Uterus (tissue), 4 donors: ENCODE measurements around the gene PITRM1. TPM values are rescaled to one million over a fixed set of nuclear protein-coding genes. Genes with fewer than 3 reads are reported as not detected.

Experiments
- DNase-seq, 2 donors: peaks; one replicate each; pipeline ENCODE4 v3.0.0-alpha.2; 2019 to 2020
- H3K27ac ChIP-seq, 2 donors: fragments of 200-600 bp; sonication (generic); 1 replicate in 1 of 2; 2 replicates in 1 of 2; pipeline ENCODE4 v1.5.1; 2016 to 2018
- H3K27me3 ChIP-seq, 2 donors: fragments of 200-600 bp; sonication (generic); one replicate each; pipeline ENCODE4 v1.5.1; 2018 to 2019; ENCODE audit warnings: control low read depth in 1 of 2
- H3K36me3 ChIP-seq, 2 donors: fragments of 200-600 bp; sonication (generic); one replicate each; pipeline ENCODE4 v1.5.1; 2019; ENCODE audit warnings: control low read depth in 1 of 2
- H3K4me1 ChIP-seq, 2 donors: fragments of 200-600 bp; sonication (generic); one replicate each; pipeline ENCODE4 v1.5.1; 2018 to 2019; ENCODE audit warnings: control low read depth in 1 of 2
- H3K4me3 ChIP-seq, 2 donors: fragments of 200-600 bp; sonication (generic); 1 replicate in 1 of 2; 2 replicates in 1 of 2; pipeline ENCODE4 v1.5.1; 2018 to 2019; ENCODE audit warnings: mild to moderate bottlenecking in 1 of 2
- H3K9me3 ChIP-seq, 2 donors: fragments of 200-600 bp; sonication (generic); one replicate each; pipeline ENCODE4 v1.5.1; 2019; ENCODE audit warnings: control low read depth in 1 of 2
- CTCF ChIP-seq, 4 experiments: fragments of 200-600 bp in 2 of 4; fragments of 450-650 bp in 2 of 4; sonication (generic) in 2 of 4; IDR thresholded peaks; one replicate each; pipeline ENCODE4 v1.5.1; 2016 to 2019; ENCODE audit warnings: antibody characterized with exemption in 4 of 4, mild to moderate bottlenecking in 2 of 4, moderate library complexity in 1 of 4
- POLR2A ChIP-seq, 2 donors: fragments of 450-650 bp; IDR thresholded peaks; one replicate each; pipeline ENCODE4 v1.6.1; 2016; ENCODE audit warnings: antibody characterized with exemption in 2 of 2, mild to moderate bottlenecking in 1 of 2, moderate library complexity in 1 of 2
- intact Hi-C: fragments of 100-400 bp; cut with DNase I; formaldehyde crosslinking; loops from one replicate; pipeline ENCODE4 v1.15.1; 2023; ENCODE audit warnings: low total_unique reads
- total RNA-seq, 4 donors: library from RNA; depleted of rRNA in 3 of 4; stranded (reverse); fragments of >200 nt in 3 of 4; gene quantifications; one replicate each; pipeline versions ENCODE4 v1.1.0 to v1.2.4, GENCODE V29; 2014 to 2023
- donor health status: DM: yes; HTN: yes; CAD: no.

PITRM1 gene
- total RNA-seq, 4 donors from 2014 or later = 37.4 to 100.0 (median 51.4) TPM

- Histone ChIP-seq H3K9me3 (no peaks in the 10 kb centered on the region), H3K27ac (no peak overlapping the region), H3K4me1 (no peaks in the 10 kb centered on the region), H3K4me3 (no peak overlapping the region), H3K36me3 (no peaks in the 10 kb centered on the region), H3K27me3 (no peaks in the 10 kb centered on the region)
- no peak for DNase-seq
- TF ChIP-seq POLR2A (IDR thresholded peaks at IDR 0.05) (no peak), CTCF (IDR thresholded peaks at IDR 0.05) (no peak)
- intact Hi-C loops = no loop called here
Observed at GRCh38 chr10:3103646-3104045, 68.9 kb downstream of the PITRM1 start.

GRCh38 chr10:3102720-3103427 is 69.7 kb downstream of the PITRM1 start:
- no peak for TF ChIP-seq POLR2A (IDR thresholded peaks at IDR 0.05)
- no peak for TF ChIP-seq CTCF (IDR thresholded peaks at IDR 0.05)
- DNase-seq = no peak
- Histone ChIP-seq H3K36me3 (no peaks in the 10 kb centered on the region), H3K27me3 (no peaks in the 10 kb centered on the region), H3K27ac (no peak overlapping the region), H3K9me3 (no peaks in the 10 kb centered on the region), H3K4me3 (no peak overlapping the region), H3K4me1 (no peaks in the 10 kb centered on the region)
- intact Hi-C loops = no loop called here

- H3K4me1 ChIP-seq = peaks cover 1 to 5% of the 10 kb centered on the region in 2 donors
- intact Hi-C loops = no loop called here
Observed at GRCh38 chr10:3100856-3101640, 71.5 kb downstream of the PITRM1 start.

GRCh38 chr10:3100093-3100792 is 72.3 kb downstream of the PITRM1 start:
- no peaks in the 10 kb centered on the region for H3K9me3 ChIP-seq
- intact Hi-C loops = no loop called here
- no peak overlapping the region for H3K4me3 ChIP-seq
- no peaks in the 10 kb centered on the region for H3K27me3 ChIP-seq
- peaks cover 3 to 6% of the 10 kb centered on the region in 2 donors for H3K4me1 ChIP-seq
- TF ChIP-seq POLR2A (IDR thresholded peaks at IDR 0.05) (no peak), CTCF (IDR thresholded peaks at IDR 0.05) (no peak)
- H3K27ac ChIP-seq = no peak overlapping the region
- H3K36me3 ChIP-seq = no peaks in the 10 kb centered on the region
- no peak for DNase-seq

More at GRCh38 chr10:3100856-3101640, 71.5 kb downstream of the PITRM1 start:
- H3K4me3 ChIP-seq = no peak overlapping the region
- DNase-seq = peak in 1 of 2 donors; percentile 14
- H3K36me3 ChIP-seq = no peaks in the 10 kb centered on the region
- H3K9me3 ChIP-seq = no peaks in the 10 kb centered on the region
- no peak overlapping the region for H3K27ac ChIP-seq
- no peaks in the 10 kb centered on the region for H3K27me3 ChIP-seq
- TF ChIP-seq CTCF (IDR thresholded peaks at IDR 0.05) (no peak), POLR2A (IDR thresholded peaks at IDR 0.05) (no peak)
